Measurements from ENCODE around the gene RPL28. TPM values are rescaled to one million over a fixed set of nuclear protein-coding genes. Genes with fewer than 3 reads are reported as not detected.
A peak's percentile ranks its signal among the peaks of the same experiment; 100 is the strongest.
"Not testable (repeated sequence)": the region's sequence is repeated elsewhere in the genome, so short reads cannot be mapped to it uniquely, and the experiment has no call there.

Gene RPL28
- total and polyA plus RNA-seq, 2 of the 13 experiments (the other 11 are each of a cell fraction or from before 2014, with no cell fraction given) = 105 to 420 TPM

DNA sequence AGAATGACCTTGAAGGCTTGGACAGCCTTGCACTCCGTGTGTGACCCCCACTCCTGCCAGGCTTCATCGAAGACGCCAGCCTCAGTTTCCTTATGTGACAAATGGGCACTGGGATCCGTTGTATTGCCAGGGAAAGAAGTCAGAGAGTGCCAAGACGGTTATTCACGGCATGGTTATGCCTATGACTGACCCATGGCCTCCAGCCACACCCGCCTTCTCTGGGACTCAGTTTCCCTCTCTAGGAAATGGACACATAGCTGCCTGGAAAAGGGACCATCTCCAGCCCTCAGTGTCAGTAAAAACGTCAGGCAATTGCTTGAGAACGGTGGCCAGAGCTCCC lies 22.8 kb downstream of the RPL28 start (continued):
- TF ChIP-seq, protein P1, sequence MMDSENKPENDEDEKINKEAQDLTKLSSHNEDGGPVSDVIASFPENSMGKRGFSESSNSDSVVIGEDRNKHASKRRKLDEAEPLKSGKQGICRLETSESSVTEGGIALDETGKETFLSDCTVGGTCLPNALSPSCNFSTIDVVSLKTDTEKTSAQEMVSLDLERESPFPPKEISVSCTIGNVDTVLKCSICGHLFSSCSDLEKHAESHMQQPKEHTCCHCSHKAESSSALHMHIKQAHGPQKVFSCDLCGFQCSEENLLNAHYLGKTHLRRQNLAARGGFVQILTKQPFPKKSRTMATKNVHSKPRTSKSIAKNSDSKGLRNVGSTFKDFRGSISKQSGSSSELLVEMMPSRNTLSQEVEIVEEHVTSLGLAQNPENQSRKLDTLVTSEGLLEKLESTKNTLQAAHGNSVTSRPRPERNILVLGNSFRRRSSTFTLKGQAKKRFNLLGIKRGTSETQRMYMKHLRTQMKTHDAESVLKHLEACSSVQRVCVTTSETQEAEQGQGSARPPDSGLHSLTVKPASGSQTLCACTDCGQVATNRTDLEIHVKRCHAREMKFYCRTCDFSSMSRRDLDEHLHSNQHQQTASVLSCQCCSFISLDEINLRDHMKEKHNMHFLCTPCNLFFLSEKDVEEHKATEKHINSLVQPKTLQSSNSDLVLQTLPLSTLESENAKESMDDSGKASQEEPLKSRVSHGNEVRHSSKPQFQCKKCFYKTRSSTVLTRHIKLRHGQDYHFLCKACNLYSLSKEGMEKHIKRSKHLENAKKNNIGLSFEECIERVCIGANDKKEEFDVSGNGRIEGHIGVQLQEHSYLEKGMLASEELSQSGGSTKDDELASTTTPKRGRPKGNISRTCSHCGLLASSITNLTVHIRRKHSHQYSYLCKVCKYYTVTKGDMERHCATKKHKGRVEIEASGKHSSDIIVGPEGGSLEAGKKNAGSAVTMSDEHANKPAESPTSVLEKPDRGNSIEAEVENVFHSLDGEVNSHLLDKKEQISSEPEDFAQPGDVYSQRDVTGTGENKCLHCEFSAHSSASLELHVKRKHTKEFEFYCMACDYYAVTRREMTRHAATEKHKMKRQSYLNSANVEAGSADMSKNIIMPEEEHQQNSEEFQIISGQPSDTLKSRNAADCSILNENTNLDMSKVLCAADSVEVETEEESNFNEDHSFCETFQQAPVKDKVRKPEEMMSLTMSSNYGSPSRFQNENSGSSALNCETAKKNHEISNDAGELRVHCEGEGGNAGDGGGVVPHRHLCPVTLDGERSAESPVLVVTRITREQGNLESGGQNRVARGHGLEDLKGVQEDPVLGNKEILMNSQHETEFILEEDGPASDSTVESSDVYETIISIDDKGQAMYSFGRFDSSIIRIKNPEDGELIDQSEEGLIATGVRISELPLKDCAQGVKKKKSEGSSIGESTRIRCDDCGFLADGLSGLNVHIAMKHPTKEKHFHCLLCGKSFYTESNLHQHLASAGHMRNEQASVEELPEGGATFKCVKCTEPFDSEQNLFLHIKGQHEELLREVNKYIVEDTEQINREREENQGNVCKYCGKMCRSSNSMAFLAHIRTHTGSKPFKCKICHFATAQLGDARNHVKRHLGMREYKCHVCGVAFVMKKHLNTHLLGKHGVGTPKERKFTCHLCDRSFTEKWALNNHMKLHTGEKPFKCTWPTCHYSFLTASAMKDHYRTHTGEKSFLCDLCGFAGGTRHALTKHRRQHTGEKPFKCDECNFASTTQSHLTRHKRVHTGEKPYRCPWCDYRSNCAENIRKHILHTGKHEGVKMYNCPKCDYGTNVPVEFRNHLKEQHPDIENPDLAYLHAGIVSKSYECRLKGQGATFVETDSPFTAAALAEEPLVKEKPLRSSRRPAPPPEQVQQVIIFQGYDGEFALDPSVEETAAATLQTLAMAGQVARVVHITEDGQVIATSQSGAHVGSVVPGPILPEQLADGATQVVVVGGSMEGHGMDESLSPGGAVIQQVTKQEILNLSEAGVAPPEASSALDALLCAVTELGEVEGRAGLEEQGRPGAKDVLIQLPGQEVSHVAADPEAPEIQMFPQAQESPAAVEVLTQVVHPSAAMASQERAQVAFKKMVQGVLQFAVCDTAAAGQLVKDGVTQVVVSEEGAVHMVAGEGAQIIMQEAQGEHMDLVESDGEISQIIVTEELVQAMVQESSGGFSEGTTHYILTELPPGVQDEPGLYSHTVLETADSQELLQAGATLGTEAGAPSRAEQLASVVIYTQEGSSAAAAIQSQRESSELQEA (CRISPR knock-in tag; IDR thresholded peaks at IDR 0.05; ENCODE audit: not compliant biosample characterization) = no peak
- TF ChIP-seq ZNF670 (CRISPR knock-in tag; IDR thresholded peaks at IDR 0.05; ENCODE audit: borderline replicate concordance) (no peak), ZNF780A (CRISPR knock-in tag; IDR thresholded peaks at IDR 0.05) (no peak)

DNA sequence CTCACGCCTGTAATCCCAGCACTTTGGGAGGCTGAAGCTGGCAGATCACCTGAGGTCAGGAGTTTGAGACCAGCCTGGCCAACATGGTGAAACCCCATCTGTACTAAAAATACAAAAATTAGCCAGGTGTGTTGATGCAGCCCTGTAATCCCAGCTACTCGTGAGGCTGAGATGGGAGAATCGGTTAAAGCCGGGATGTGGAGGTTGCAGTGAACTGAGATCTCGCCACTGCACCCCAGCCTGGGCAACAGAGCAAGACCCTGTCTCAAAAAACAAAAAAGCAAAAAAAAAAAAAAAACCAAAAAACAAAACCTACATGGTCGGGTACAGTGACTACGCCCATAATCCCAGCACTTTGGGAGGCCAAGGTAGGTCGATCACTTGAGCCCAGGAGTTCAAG lies 23.4 kb downstream of the RPL28 start:
- whole genome bisulfite sequencing (ENCODE audit: low lambda C conversion rate) = 71% methylated on average over 8 of the region's 8 CpGs
- POLR2A ChIA-PET = interaction anchor here (1.0 kb wide), 1 partner anchor 129 kb away, joined by 3 read pairs; the partner anchor contains the start of gene HSPBP1
- BruUV-seq (replicated peaks); H3K9me3 ChIP-seq (ENCODE audit: low read length); H3K27me3 ChIP-seq (ENCODE audit: control insufficient read depth in 1 of 2, insufficient read depth in 2 of 2, low read length in 2 of 2); DNase-seq (ENCODE audit: low spot score); H3K4me2 ChIP-seq (ENCODE audit: low read depth, low read length); CTCF ChIA-PET (ENCODE audit: low intra/inter-chr PET ratio, low total read pairs); H3K4me3 ChIP-seq (replicated peaks in 1 of 3; ENCODE audit: insufficient read depth in 1 of 3, low read depth in 2 of 3, low read length in 3 of 3); H3K36me3 ChIP-seq (replicated peaks in 1 of 2; ENCODE audit: control insufficient read depth in 1 of 2, insufficient read depth in 2 of 2, low read length in 2 of 2); FAIRE-seq; H3K9ac ChIP-seq (ENCODE audit: insufficient read depth, low read depth, low read length); H2AFZ ChIP-seq (ENCODE audit: low read length); ATAC-seq; intact Hi-C loops (cut with micrococcal nuclease; ENCODE audit: unreplicated experiment); H3K27ac ChIP-seq (ENCODE audit: extremely low read length, insufficient read depth, low read length); H4K20me1 ChIP-seq (ENCODE audit: insufficient read depth, low read length): not testable (repeated sequence)
- peaks cover 26% of the 10 kb centered on the region for H3K4me1 ChIP-seq (ENCODE audit: insufficient read depth, low read length)
- peaks cover 16% of the 10 kb centered on the region for H3K79me2 ChIP-seq (ENCODE audit: insufficient read depth, low read length)
- in situ Hi-C loops (cut with HindIII; ENCODE audit: extremely low pct_ligation_motif_present, low pct_unique_long_range_greater_than_20kb) = loop anchor here (5.0 kb wide), 1 partner anchor 262 kb away; the partner anchor contains the start of gene TNNT1
- TF ChIP-seq ZNF121 (CRISPR knock-in tag; IDR thresholded peaks at IDR 0.05) = peak; percentile 47; the same call in 1 of the 2 replicates

Measured in HepG2 (cell line).